ENCODE data around the gene AHNAK2.
"Not testable (repeated sequence)": the region's sequence is repeated elsewhere in the genome, so short reads cannot be mapped to it uniquely, and the experiment has no call there.

The AHNAK2 gene

GRCh38 chr14:104977681-104978653 is at the start of gene AHNAK2:
TSS of gene AHNAK2 (minus strand) at chr14:104978374. CDS start at chr14:104978237, 137 bp downstream.
- peak; percentile 70 for DNase-seq

GRCh38 chr14:105027718-105028117 is 49.5 kb upstream of the AHNAK2 start:
- DNase-seq = not testable (repeated sequence)

GRCh38 chr14:105026802-105027563 is 48.8 kb upstream of the AHNAK2 start:
- DNase-seq = peak; percentile 12

GRCh38 chr14:105026033-105026785 is 48.0 kb upstream of the AHNAK2 start:
- DNase-seq = no peak

GRCh38 chr14:105025429-105025828 is 47.3 kb upstream of the AHNAK2 start:
- no peak for DNase-seq

GRCh38 chr14:105023791-105024480 is 45.8 kb upstream of the AHNAK2 start:
- DNase-seq = no peak

- no peak for DNase-seq
These were observed 45.0 kb upstream of the AHNAK2 start for GRCh38 chr14:105023144-105023543.

GRCh38 chr14:105022276-105022670 is 44.1 kb upstream of the AHNAK2 start:
- DNase-seq = no peak

- DNase-seq = peak; percentile 90
These were observed 43.6 kb upstream of the AHNAK2 start for GRCh38 chr14:105021656-105022275.

GRCh38 chr14:105020815-105021655 is 42.9 kb upstream of the AHNAK2 start, which contains the start of gene CDCA4:
TSS of gene CDCA4 (minus strand) at chr14:105021083. CDS start at chr14:105011929, 9,154 bp downstream.
- peak; percentile 99 for DNase-seq

- peak; percentile 22 for DNase-seq
These were observed 42.0 kb upstream of the AHNAK2 start for GRCh38 chr14:105019861-105020814.

- no peak for DNase-seq
These were observed 40.2 kb upstream of the AHNAK2 start for GRCh38 chr14:105018414-105018813.

- no peak for DNase-seq
These were observed 37.7 kb upstream of the AHNAK2 start for GRCh38 chr14:105015905-105016304.

GRCh38 chr14:105015242-105015641 is 37.1 kb upstream of the AHNAK2 start:
- DNase-seq = no peak

GRCh38 chr14:105014631-105015030 is 36.5 kb upstream of the AHNAK2 start:
- no peak for DNase-seq

GRCh38 chr14:105014032-105014431 is 35.9 kb upstream of the AHNAK2 start:
- no peak for DNase-seq

GRCh38 chr14:105013150-105013785 is 35.1 kb upstream of the AHNAK2 start:
- DNase-seq = peak; percentile 62

GRCh38 chr14:105012171-105012985 is 34.2 kb upstream of the AHNAK2 start:
- no peak for DNase-seq
